GM08714 (cell line): ENCODE data around the gene SLC6A11.

Experiments used
- H3K4me3 ChIP-seq: fragments of 200-500 bp; sonication (Bioruptor generic); 2 replicates; pipeline ENCODE4 v1.5.1; 2014; ENCODE audit warnings: mild to moderate bottlenecking, low read length, inconsistent platforms
- ZNF274 ChIP-seq: IDR thresholded peaks from 2 replicates; pipeline ENCODE4 v1.6.1; 2012; ENCODE audit warnings: mild to moderate bottlenecking, low read depth, low read length

The SLC6A11 gene

GRCh38 chr3:10810376-10810775, 5.7 kb upstream of the SLC6A11 start:
- H3K4me3 ChIP-seq: no peak overlapping the region
- no peak for TF ChIP-seq ZNF274

- no peak overlapping the region for H3K4me3 ChIP-seq
- TF ChIP-seq ZNF274: no peak
These were observed 2.6 kb upstream of the SLC6A11 start for GRCh38 chr3:10813425-10813824.

- no peak overlapping the region for H3K4me3 ChIP-seq
- TF ChIP-seq ZNF274: no peak
These were observed 1.4 kb upstream of the SLC6A11 start for GRCh38 chr3:10814623-10815022.

- TF ChIP-seq ZNF274: no peak
- H3K4me3 ChIP-seq: no peak overlapping the region
These were observed 541 bp upstream of the SLC6A11 start for GRCh38 chr3:10815487-10815886.

GRCh38 chr3:10816863-10817253, 830 bp downstream of the SLC6A11 start:
- TF ChIP-seq ZNF274: no peak
- H3K4me3 ChIP-seq: no peak overlapping the region

- H3K4me3 ChIP-seq: no peak overlapping the region
- TF ChIP-seq ZNF274: no peak
These were observed 1.5 kb downstream of the SLC6A11 start for GRCh38 chr3:10817506-10817905.

- no peak overlapping the region for H3K4me3 ChIP-seq
- no peak for TF ChIP-seq ZNF274
These were observed 6.0 kb downstream of the SLC6A11 start for GRCh38 chr3:10822055-10822454.

GRCh38 chr3:10822708-10823515, 6.9 kb downstream of the SLC6A11 start:
- H3K4me3 ChIP-seq: no peak overlapping the region
- TF ChIP-seq ZNF274: no peak

- no peak overlapping the region for H3K4me3 ChIP-seq
- TF ChIP-seq ZNF274: no peak
These were observed 7.4 kb downstream of the SLC6A11 start for GRCh38 chr3:10823516-10823818.

- H3K4me3 ChIP-seq: no peak overlapping the region
- TF ChIP-seq ZNF274: no peak
These were observed 8.4 kb downstream of the SLC6A11 start for GRCh38 chr3:10824468-10824867.

- no peak overlapping the region for H3K4me3 ChIP-seq
- TF ChIP-seq ZNF274: no peak
These were observed 17.9 kb downstream of the SLC6A11 start for GRCh38 chr3:10833855-10834414.

- no peak for TF ChIP-seq ZNF274
- H3K4me3 ChIP-seq: no peak overlapping the region
These were observed 18.9 kb downstream of the SLC6A11 start for GRCh38 chr3:10834951-10835350.

- no peak overlapping the region for H3K4me3 ChIP-seq
- no peak for TF ChIP-seq ZNF274
These were observed 19.4 kb downstream of the SLC6A11 start for GRCh38 chr3:10835406-10835805.

GRCh38 chr3:10836676-10837075, 20.6 kb downstream of the SLC6A11 start:
- TF ChIP-seq ZNF274: no peak
- no peak overlapping the region for H3K4me3 ChIP-seq

- no peak overlapping the region for H3K4me3 ChIP-seq
- TF ChIP-seq ZNF274: no peak
These were observed 21.8 kb downstream of the SLC6A11 start for GRCh38 chr3:10837849-10838248.

GRCh38 chr3:10839167-10839566, 23.1 kb downstream of the SLC6A11 start:
- no peak for TF ChIP-seq ZNF274
- no peak overlapping the region for H3K4me3 ChIP-seq
